ENCODE data around the gene SAA1. TPM values are rescaled to one million over a fixed set of nuclear protein-coding genes. Genes with fewer than 3 reads are reported as not detected.

Gene SAA1
- total RNA-seq (2014; rRNA removed; shearing (Covaris generic)), result not detected in 2 replicates
- not detected in 2 replicates for polyA plus RNA-seq (2016; fragmentation: Nextera tagmentation; extraction: Ambion mirVana)

DNA sequence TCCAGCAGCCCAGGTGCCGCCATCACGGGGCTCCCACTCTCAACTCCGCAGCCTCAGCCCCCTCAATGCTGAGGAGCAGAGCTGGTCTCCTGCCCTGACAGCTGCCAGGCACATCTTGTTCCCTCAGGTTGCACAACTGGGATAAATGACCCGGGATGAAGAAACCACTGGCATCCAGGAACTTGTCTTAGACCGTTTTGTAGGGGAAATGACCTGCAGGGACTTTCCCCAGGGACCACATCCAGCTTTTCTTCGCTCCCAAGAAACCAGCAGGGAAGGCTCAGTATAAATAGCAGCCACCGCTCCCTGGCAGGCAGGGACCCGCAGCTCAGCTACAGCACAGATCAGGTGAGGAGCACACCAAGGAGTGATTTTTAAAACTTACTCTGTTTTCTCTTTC is at the start of gene SAA1:
Gene SAA1 (plus strand): TSS at position 316 of the 400 bp plus-strand sequence. CDS start 624 bp downstream, outside the sequence.
- Histone ChIP-seq H3K9ac (no peak within 1 kb of the TSS), H3K79me2 (ENCODE audit: insufficient read depth) (no peaks in the 10 kb centered on the region), H3K4me3 (no peak within 1 kb of the TSS), H4K20me1 (ENCODE audit: insufficient read depth) (no peaks in the 10 kb centered on the region), H3K9me3 (ENCODE audit: low read depth) (no peaks in the 10 kb centered on the region), H3K4me1 (ENCODE audit: insufficient read depth) (no peaks in the 10 kb centered on the region), H3K27me3 (replicated peaks; ENCODE audit: insufficient read depth) (no peaks in the 10 kb centered on the region; the same call in 1 of the 2 replicates), H3K27ac (no peak within 1 kb of the TSS), H3K36me3 (ENCODE audit: low read depth) (no peaks in the 10 kb centered on the region), H3F3A (ENCODE audit: insufficient read depth) (no peaks in the 10 kb centered on the region), H3K9me2 (ENCODE audit: insufficient read depth) (no peaks in the 10 kb centered on the region), H2AFZ (no peak within 1 kb of the TSS), H3K4me2 (ENCODE audit: unreplicated experiment) (no peak within 1 kb of the TSS)
- in situ Hi-C loops (cut with MboI), result no loop called here
- TF ChIP-seq EZH2phosphoT487 (IDR thresholded peaks at IDR 0.05; ENCODE audit: insufficient read depth, low read depth) (no peak), EZH2 (IDR thresholded peaks at IDR 0.05; ENCODE audit: insufficient read depth, poor library complexity, severe bottlenecking) (no peak)
- WGBS, 2 experiments (ENCODE audit: low coverage in 1 of 2, low lambda C conversion rate in 2 of 2, missing lambda C conversion rate in 2 of 2), result 57 to 64% methylated on average over 7 to 8 of the region's 8 CpGs
- no peak for DNase-seq

DNA sequence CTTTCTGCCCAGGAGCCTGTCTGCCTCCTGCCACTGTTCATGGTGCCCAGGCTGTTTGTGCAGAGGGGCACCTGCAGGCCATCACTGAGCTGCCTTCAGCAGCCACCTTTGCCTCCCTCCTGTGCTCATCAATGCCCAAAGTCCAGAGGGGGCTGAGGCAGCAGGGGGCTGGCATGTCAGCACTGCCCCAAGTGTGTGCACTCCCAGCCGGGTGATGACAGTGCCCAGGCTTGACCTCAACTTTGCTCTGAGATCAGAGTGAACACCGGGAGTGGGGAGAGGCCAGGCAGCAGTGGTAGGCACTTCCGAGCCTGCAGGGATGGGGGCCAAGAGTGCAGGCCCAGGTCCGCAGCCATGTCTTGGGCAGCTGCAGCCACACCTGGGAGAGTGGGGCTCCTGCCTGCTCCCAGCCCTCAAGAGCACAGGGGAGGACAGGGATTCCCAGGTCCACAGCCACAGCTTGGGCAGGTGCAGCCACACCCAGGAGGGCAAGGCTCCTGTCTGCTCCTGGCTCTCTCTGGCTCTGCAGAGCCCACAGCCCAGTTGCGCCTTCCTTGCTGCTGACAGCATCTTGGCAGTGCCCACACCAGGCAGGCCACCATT is 44.7 kb upstream of the SAA1 start:
- no peak overlapping the region for H3K27ac ChIP-seq
- in situ Hi-C loops (cut with MboI), result no loop called here
- H3K4me1 ChIP-seq (ENCODE audit: insufficient read depth), result no peaks in the 10 kb centered on the region
- no peaks in the 10 kb centered on the region for H3K79me2 ChIP-seq (ENCODE audit: insufficient read depth)
- peaks cover 11% of the 10 kb centered on the region for H3K27me3 ChIP-seq (replicated peaks; ENCODE audit: insufficient read depth)
- WGBS, 2 experiments (ENCODE audit: low coverage in 1 of 2, low lambda C conversion rate in 2 of 2, missing lambda C conversion rate in 2 of 2), result 38 to 46% methylated on average over 5 of the region's 5 CpGs
- H3K36me3 ChIP-seq (ENCODE audit: low read depth), result no peaks in the 10 kb centered on the region
- H3K9ac ChIP-seq, result no peak overlapping the region
- DNase-seq, result no peak
- no peak for TF ChIP-seq EZH2phosphoT487 (IDR thresholded peaks at IDR 0.05; ENCODE audit: insufficient read depth, low read depth)
- no peak for TF ChIP-seq EZH2 (IDR thresholded peaks at IDR 0.05; ENCODE audit: insufficient read depth, poor library complexity, severe bottlenecking)
- H3K4me2 ChIP-seq (ENCODE audit: unreplicated experiment), result no peak overlapping the region
- no peaks in the 10 kb centered on the region for H4K20me1 ChIP-seq (ENCODE audit: insufficient read depth)
- no peaks in the 10 kb centered on the region for H3K9me3 ChIP-seq (ENCODE audit: low read depth)
- no peaks in the 10 kb centered on the region for H3F3A ChIP-seq (ENCODE audit: insufficient read depth)
- H2AFZ ChIP-seq, result no peak overlapping the region
- H3K4me3 ChIP-seq, result no peak overlapping the region
- no peaks in the 10 kb centered on the region for H3K9me2 ChIP-seq (ENCODE audit: insufficient read depth)

DNA sequence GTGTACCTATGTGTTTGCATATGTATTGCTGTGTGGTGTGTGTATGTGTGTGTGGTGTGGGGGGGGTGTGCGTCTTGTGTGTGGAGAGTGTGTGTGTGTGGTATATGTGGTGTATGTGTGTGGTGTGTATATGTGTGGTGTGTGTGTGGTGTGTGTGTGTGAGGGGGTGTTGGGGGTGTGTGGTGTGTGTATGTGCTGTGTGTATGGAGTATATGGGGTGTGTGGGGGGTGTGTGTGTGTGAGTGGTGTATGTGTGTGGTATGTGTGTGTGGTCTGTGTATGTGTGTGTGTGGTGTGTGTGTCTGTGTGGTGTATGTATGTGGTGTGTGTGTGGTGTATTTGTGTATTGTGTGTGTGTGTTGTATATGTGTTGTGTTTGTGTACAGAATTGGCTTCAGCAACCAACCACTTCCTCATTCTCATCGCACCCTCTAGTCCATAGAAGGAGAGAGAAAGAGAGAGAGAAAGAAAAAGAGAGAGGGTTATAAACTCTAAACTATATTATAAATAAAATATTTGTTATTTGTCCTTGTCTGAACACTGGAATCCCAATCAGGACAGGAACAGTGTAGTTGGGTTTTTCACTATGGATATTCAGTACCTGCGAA is 43.1 kb upstream of the SAA1 start:
- no peaks in the 10 kb centered on the region for H3F3A ChIP-seq (ENCODE audit: insufficient read depth)
- H2AFZ ChIP-seq, result no peak overlapping the region
- no peaks in the 10 kb centered on the region for H3K79me2 ChIP-seq (ENCODE audit: insufficient read depth)
- no peak overlapping the region for H3K4me3 ChIP-seq
- H3K36me3 ChIP-seq (ENCODE audit: low read depth), result no peaks in the 10 kb centered on the region
- H3K27me3 ChIP-seq (replicated peaks; ENCODE audit: insufficient read depth), result peaks cover 10% of the 10 kb centered on the region
- TF ChIP-seq EZH2phosphoT487 (IDR thresholded peaks at IDR 0.05; ENCODE audit: insufficient read depth, low read depth), result no peak
- TF ChIP-seq EZH2 (IDR thresholded peaks at IDR 0.05; ENCODE audit: insufficient read depth, poor library complexity, severe bottlenecking), result no peak
- no peaks in the 10 kb centered on the region for H3K9me2 ChIP-seq (ENCODE audit: insufficient read depth)
- no peak overlapping the region for H3K4me2 ChIP-seq (ENCODE audit: unreplicated experiment)
- in situ Hi-C loops (cut with MboI), result no loop called here
- no peak for DNase-seq
- no peaks in the 10 kb centered on the region for H3K9me3 ChIP-seq (ENCODE audit: low read depth)
- no peaks in the 10 kb centered on the region for H4K20me1 ChIP-seq (ENCODE audit: insufficient read depth)
- 51 to 53% methylated on average over 3 of the region's 3 CpGs for WGBS, 2 experiments (ENCODE audit: low coverage in 1 of 2, low lambda C conversion rate in 2 of 2, missing lambda C conversion rate in 2 of 2)
- H3K9ac ChIP-seq, result no peak overlapping the region
- H3K27ac ChIP-seq, result no peak overlapping the region
- no peaks in the 10 kb centered on the region for H3K4me1 ChIP-seq (ENCODE audit: insufficient read depth)

DNA sequence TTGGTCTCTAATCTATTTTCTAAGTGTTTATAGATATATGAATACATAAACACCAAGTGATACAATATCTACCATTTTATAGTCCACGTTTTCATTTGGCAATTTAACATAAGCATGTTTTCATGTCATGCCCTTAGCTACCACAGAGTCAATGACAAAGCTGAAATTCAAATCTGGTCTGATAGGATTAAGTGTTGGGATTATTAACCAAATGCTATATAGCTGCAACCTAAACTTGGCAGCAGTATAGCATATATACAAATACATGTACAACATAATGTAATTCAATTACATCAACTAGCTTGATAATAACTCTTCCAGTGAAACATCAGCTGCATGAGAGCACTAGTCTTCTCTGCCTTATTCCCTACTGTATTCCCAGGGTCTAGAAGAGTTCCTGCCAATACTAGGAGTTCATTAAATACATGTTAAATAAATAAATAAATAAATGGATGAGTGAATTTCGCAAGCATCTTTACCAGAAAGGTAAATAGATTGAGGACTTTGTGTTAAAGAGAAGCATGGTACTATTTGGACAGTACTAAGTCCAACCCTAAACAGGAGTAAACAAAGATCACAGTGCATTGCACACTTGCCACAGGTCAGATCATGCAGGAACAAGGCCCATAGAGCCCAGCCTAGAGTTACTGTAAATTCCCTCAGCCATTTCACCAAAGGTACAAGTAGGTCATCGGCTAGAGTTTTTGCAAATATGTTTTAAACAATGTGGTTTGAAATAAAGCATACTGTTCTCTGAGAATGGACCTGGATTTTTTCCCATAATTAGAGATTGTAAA is 42.3 kb upstream of the SAA1 start:
- no peaks in the 10 kb centered on the region for H4K20me1 ChIP-seq (ENCODE audit: insufficient read depth)
- DNase-seq, result no peak
- no peaks in the 10 kb centered on the region for H3K9me2 ChIP-seq (ENCODE audit: insufficient read depth)
- H3K4me2 ChIP-seq (ENCODE audit: unreplicated experiment), result no peak overlapping the region
- peaks cover under 1% of the 10 kb centered on the region for H3K27me3 ChIP-seq (replicated peaks; ENCODE audit: insufficient read depth)
- H3K27ac ChIP-seq, result no peak overlapping the region
- H3K36me3 ChIP-seq (ENCODE audit: low read depth), result no peaks in the 10 kb centered on the region
- H3K4me1 ChIP-seq (ENCODE audit: insufficient read depth), result no peaks in the 10 kb centered on the region
- no peaks in the 10 kb centered on the region for H3K79me2 ChIP-seq (ENCODE audit: insufficient read depth)
- H3K9ac ChIP-seq, result no peak overlapping the region
- H2AFZ ChIP-seq, result no peak overlapping the region
- 30 to 33% methylated on average over 3 of the region's 3 CpGs for WGBS, 2 experiments (ENCODE audit: low coverage in 1 of 2, low lambda C conversion rate in 2 of 2, missing lambda C conversion rate in 2 of 2)
- no peaks in the 10 kb centered on the region for H3F3A ChIP-seq (ENCODE audit: insufficient read depth)
- no peaks in the 10 kb centered on the region for H3K9me3 ChIP-seq (ENCODE audit: low read depth)
- in situ Hi-C loops (cut with MboI), result no loop called here
- H3K4me3 ChIP-seq, result no peak overlapping the region
- TF ChIP-seq EZH2phosphoT487 (IDR thresholded peaks at IDR 0.05; ENCODE audit: insufficient read depth, low read depth), result no peak

Measured in GM23248 (cell line).